NK-92 (cell line): ENCODE measurements around the gene CRTAC1.

Experiments
- DNase-seq: peaks from one replicate; lab custom pipeline; 2025; ENCODE audit not compliant: unreplicated experiment; lab: John Stamatoyannopoulos, UW

Gene CRTAC1, protein sequence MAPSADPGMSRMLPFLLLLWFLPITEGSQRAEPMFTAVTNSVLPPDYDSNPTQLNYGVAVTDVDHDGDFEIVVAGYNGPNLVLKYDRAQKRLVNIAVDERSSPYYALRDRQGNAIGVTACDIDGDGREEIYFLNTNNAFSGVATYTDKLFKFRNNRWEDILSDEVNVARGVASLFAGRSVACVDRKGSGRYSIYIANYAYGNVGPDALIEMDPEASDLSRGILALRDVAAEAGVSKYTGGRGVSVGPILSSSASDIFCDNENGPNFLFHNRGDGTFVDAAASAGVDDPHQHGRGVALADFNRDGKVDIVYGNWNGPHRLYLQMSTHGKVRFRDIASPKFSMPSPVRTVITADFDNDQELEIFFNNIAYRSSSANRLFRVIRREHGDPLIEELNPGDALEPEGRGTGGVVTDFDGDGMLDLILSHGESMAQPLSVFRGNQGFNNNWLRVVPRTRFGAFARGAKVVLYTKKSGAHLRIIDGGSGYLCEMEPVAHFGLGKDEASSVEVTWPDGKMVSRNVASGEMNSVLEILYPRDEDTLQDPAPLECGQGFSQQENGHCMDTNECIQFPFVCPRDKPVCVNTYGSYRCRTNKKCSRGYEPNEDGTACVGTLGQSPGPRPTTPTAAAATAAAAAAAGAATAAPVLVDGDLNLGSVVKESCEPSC

DNA sequence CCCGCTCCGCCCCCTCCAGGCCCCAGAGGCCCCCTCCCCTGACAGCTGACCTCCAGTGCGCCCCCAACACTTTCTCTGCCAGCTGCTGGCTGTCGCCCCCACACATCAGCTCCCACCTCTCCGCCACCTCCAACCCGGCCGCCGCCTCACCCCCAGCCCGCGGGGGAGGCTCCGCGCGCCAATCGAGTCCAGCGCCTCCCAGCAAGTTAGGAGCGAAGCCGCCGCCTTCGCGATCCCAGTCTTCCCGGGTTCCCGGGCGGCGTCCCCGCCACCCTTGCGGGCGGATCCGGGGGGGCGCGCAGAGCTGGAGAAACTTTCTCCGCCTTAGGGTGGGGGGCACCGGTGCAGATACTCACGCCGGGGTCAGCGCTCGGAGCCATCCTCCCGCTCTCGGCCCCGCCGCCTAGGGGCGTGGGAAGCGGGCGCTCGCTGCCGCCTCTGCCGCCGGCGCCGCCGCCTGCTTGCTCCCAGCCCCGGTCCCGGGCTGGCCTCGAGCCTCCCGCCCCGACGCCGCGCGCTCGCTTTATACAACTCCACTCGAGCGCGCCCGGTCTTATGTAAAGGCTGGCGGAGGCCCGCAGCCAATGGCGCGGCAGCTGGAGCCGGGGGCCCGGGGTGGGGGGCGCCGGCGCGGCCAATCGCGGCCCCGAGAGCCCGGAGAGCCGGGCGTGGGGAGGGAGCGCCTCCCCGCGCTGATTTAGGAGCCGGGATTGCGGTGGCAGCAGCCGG, at the start of gene CRTAC1:
Gene CRTAC1, minus strand, starts transcription at position 529 of the 729 bp plus-strand sequence. Its CDS starts 149 bp downstream, at position 380.
- no peak for DNase-seq

- no peak for DNase-seq
These were observed 48.4 kb upstream of the CRTAC1 start for GRCh38 chr10:98078774-98079173.

GRCh38 chr10:98077223-98077622, 46.8 kb upstream of the CRTAC1 start:
- DNase-seq, result no peak

GRCh38 chr10:98076086-98076485, 45.7 kb upstream of the CRTAC1 start:
- DNase-seq, result no peak

DNA sequence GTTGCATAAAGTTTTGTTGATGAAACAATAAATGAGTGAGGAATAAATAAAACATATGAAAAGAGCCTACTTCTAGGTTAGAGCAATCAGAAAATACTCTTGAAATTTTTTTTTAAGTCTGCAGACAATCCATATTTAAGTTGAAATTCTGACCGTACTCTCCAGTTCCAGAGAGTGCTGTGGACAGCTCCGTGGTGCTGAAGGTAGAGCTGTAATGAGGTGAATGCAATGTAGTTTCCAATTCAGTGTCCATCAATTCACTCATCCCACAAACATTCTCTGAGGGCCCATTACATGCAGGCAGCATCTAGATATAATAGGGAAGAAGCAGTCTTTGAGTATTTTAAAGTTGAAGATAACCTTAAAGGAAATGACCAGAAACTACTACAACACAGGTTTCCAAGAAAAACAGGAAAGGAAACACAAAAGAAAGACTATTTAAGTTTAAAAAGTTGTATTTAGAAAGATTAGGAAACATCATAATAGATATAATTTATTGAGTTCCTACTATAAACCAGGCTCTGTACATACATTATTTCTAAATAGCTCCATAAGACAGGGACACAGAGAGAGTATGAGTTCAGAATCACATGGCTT, 44.0 kb upstream of the CRTAC1 start:
- no peak for DNase-seq

DNA sequence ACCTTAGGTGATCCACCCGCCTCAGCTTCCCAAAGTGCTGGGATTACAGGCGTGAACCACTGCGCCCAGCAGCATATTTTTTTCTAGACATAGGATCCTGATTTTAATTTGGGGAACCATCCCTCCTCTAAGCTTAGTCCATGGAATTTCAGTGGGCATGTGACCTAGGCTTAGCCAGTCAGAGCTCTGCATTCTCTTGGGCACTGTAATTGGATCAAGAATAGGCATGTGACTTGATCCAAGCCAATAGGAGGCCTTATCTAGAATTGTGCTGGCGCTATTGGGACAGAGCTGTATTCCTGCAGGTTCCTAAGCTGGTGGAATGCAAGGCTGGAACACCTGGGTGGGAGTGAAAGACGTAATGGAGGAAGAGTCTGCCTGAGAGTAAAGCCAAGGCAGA, 36.7 kb upstream of the CRTAC1 start:
- no peak for DNase-seq

DNA sequence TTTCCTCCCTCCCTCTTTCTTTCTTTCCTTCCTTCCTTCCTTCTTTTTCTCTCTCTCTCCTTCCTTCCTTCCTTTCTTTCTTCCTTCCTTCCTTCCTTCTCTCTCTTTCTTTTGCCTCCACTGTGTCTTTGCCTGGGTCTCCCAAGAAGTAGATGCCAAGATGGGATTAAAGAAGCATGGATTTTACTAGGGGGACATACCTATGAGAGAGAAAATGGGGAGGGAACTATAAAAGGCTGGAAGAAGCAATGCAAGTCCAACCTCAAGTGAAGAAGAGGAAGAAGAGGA, 33.3 kb upstream of the CRTAC1 start:
- DNase-seq, result no peak

GRCh38 chr10:98062424-98062823, 32.0 kb upstream of the CRTAC1 start:
- no peak for DNase-seq

GRCh38 chr10:98060079-98060478, 29.7 kb upstream of the CRTAC1 start:
- no peak for DNase-seq

GRCh38 chr10:98058295-98058694, 27.9 kb upstream of the CRTAC1 start:
- no peak for DNase-seq

DNA sequence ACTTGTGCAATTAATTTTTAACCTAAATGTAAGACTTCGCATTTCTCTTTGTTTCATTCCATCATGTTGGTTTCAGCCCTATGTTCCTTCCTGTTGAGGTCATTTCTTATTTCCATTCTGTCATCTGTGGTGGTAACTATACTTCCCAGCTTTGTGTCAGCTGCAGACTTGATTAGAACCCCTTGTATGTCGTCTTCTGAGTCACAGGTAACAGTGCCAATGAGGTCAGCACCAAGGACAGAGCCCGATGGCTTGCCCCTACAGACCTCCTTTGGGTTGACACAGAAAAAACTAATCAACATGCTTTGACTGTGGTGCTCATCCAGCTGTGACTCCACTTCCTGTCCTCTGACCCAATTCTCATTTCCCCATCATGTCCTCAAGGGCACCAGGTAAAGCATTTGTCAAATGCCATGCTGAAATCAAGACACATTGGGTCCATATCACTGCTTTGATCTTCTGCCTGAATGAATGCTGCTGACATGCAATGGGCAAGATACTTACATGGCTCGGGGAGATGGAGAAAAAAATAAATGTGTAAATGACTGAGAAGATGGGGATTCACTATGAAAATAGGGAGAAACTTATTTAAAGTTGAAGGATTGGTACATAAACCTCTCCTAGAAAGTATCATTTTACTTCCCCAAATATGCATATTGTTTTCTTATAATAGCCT, 25.6 kb upstream of the CRTAC1 start:
- DNase-seq, result no peak

DNA sequence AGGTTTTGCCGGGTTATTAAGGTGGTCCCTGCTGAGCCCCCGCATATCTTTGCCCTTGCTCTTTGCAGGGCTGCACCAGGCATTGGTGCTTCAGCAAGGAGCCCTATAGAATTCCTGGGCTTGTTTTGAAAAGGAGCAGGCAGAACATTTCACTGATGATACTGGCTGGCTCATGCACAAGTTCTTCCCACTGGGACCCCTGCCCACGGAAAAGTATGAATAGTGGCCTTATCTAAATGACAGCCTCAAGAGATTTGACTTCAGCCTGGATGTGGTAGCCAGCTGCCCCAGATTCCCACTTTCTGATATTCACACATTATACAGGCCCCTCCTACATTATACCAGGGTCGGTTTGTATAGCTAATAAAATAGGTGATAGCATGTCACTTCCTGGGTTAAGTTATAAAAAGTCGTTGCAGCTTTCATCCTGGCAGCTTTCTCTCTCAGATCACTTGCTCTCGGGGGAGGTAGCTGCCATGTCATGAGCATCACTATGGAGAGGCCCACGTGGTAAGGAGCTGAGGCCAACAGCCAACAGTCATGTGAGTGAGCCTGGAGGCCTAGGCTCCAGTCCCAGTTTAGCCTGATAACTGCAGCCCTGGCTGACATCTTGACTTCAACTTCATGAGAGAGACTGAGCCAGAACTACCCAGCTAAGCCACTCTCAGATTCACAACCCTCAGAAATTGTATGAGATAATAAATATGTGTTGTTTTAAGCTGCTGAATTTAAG, 16.8 kb upstream of the CRTAC1 start:
- no peak for DNase-seq

DNA sequence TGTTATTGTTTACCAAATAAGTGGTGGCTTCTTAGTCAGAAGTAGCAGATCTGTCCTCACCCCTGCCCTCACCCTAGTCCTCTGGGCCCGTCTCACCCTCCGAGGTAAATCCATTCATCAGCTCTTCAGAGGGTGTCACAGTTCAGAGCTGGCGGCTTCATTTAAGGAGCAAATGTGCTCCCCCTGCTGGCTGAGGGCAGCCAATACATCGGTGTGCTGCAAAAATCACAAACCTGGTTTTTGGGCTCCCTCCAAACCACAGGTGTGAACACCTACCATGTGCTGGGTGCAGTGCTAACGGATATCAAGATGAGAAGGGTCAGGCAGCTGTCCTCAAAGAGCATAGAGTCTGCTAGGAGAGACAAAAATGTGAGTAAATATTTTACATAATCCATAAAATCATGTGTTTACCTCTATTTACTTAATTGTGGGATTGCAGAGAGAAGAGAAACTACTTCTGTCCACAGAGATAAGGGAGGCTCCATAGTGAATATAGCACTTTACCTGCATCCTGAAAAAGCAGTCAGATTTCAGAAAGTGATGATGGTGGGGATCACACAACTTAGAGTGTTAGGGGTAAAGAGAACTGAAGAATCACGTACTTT, 15.5 kb upstream of the CRTAC1 start:
- no peak for DNase-seq

GRCh38 chr10:98041352-98042043, 11.1 kb upstream of the CRTAC1 start:
- no peak for DNase-seq

GRCh38 chr10:98039690-98040381, 9.4 kb upstream of the CRTAC1 start:
- DNase-seq, result no peak

GRCh38 chr10:98038288-98038687, 7.9 kb upstream of the CRTAC1 start:
- no peak for DNase-seq

DNA sequence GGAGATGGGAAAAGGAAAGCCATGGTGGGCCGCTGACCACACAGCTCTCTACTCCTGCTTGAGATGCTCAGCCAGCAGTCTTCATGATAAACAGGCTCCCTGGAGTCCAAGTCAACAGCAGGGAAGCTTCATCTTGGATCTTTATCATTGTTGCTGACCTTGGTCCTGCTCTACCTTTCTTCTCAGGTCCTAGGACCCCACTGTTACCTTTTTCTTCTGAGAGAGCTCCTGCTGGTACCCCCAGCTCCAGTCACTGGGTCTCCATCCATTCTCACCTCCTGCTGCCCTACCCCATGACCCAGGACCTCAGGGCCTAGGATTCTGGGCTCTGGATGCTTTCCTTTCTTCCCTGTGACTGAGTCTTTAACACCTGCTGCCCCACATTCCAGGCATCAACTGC, 5.2 kb upstream of the CRTAC1 start:
- DNase-seq, result no peak

GRCh38 chr10:98033515-98033914, 3.1 kb upstream of the CRTAC1 start:
- DNase-seq, result no peak

DNA sequence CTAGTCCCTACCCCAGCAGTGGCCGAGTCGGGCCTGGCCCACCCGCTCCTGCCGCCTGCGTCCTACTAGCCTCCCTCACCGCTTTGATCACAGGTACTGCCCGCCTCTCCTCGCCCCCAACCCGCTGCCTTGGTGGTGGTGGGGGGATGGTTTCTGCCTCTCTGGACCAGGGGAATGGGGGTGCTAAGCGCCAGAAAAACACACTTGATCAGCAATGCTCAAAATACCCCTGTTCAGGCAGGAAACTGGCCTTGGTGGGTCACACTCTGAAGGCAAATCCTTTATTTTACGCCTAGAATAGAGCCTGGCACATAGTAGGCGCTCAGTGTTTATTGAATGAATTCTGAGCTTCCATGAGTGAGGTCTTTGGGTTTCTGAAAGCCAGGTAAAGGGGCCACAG, 1.0 kb upstream of the CRTAC1 start:
- DNase-seq, result no peak
